KMS-11 (cell line): ENCODE results near the gene RTN4RL1.

Experiments used
- H2AFZ ChIP-seq: fragments of 200-600 bp; sonication (generic); 2 replicates; pipeline ENCODE4 v1.6.1; 2016; ENCODE audit warnings: antibody characterized with exemption, mixed run types, low read depth
- H3K27ac ChIP-seq: fragments of 200-600 bp; sonication (generic); 2 replicates; pipeline ENCODE4 v1.6.1; 2016; ENCODE audit warnings: mild to moderate bottlenecking, mixed run types
- H3K27me3 ChIP-seq: fragments of 200-600 bp; sonication (generic); 2 replicates; pipeline ENCODE4 v1.6.1; 2017; ENCODE audit warnings: mild to moderate bottlenecking, low read depth, mixed run types, moderate library complexity; ENCODE audit not compliant: insufficient read depth
- H3K36me3 ChIP-seq: fragments of 200-600 bp; sonication (generic); 2 replicates; pipeline ENCODE4 v1.6.1; 2017; ENCODE audit warnings: mild to moderate bottlenecking, mixed run types; ENCODE audit not compliant: insufficient read depth
- H3K4me1 ChIP-seq: fragments of 200-600 bp; sonication (generic); 2 replicates; pipeline ENCODE4 v1.6.1; 2016; ENCODE audit warnings: mild to moderate bottlenecking, low read depth, mixed run types; ENCODE audit not compliant: poor library complexity, severe bottlenecking
- H3K4me2 ChIP-seq: fragments of 200-600 bp; sonication (generic); 2 replicates; pipeline ENCODE4 v1.7.0; 2016; ENCODE audit warnings: mild to moderate bottlenecking, mixed run types
- H3K4me3 ChIP-seq: fragments of 200-600 bp; sonication (generic); IDR thresholded peaks from 2 replicates; pipeline ENCODE4 v1.6.1; 2017; ENCODE audit warnings: low read depth, low read length, mixed read lengths; ENCODE audit not compliant: insufficient read depth
- H3K79me2 ChIP-seq: fragments of 200-600 bp; sonication (generic); 2 replicates; pipeline ENCODE4 v1.6.1; 2016; ENCODE audit warnings: low read depth, mixed run types; ENCODE audit not compliant: insufficient read depth
- H3K9ac ChIP-seq: fragments of 200-600 bp; sonication (generic); 2 replicates; pipeline ENCODE4 v1.6.1; 2016; ENCODE audit warnings: mild to moderate bottlenecking, mixed run types
- H4K20me1 ChIP-seq: fragments of 200-600 bp; sonication (generic); 2 replicates; pipeline ENCODE4 v1.6.1; 2016; ENCODE audit warnings: mild to moderate bottlenecking, mixed run types; ENCODE audit not compliant: insufficient read depth
- TF ChIP-seq, protein P1 (sequence below): fragments of 200-600 bp; sonication (generic); conservative IDR thresholded peaks from 2 replicates; pipeline ENCODE4 v1.6.1; 2017; ENCODE audit warnings: low read depth, mild to moderate bottlenecking, antibody characterized with exemption, low read length, moderate library complexity, mixed read lengths

The RTN4RL1 gene

DNA sequence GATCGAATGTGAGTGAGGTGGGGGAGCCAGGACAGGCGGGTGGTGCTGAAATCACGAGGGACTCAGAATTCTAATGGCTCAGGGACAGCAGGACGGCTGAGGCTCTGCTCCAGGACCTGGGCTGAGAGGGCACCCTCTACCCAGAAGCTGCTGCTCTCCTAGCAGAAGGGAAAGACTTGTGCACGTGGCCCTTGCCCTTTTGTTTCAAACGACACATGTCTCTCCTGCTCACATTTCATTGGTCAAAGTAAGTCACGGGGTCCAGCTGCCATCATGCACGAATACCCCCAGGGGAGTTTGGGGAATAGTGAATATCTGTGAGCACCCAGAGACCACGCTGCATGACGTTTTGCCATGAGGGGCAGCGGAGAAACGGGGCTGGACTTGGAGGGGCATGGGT lies 73.2 kb downstream of the RTN4RL1 start:
- H3K4me2 ChIP-seq = no peak overlapping the region
- H3K27ac ChIP-seq = no peak overlapping the region
- H4K20me1 ChIP-seq = no peaks in the 10 kb centered on the region
- H3K36me3 ChIP-seq = no peaks in the 10 kb centered on the region
- H3K4me3 ChIP-seq = no peak overlapping the region
- TF ChIP-seq, protein P1, sequence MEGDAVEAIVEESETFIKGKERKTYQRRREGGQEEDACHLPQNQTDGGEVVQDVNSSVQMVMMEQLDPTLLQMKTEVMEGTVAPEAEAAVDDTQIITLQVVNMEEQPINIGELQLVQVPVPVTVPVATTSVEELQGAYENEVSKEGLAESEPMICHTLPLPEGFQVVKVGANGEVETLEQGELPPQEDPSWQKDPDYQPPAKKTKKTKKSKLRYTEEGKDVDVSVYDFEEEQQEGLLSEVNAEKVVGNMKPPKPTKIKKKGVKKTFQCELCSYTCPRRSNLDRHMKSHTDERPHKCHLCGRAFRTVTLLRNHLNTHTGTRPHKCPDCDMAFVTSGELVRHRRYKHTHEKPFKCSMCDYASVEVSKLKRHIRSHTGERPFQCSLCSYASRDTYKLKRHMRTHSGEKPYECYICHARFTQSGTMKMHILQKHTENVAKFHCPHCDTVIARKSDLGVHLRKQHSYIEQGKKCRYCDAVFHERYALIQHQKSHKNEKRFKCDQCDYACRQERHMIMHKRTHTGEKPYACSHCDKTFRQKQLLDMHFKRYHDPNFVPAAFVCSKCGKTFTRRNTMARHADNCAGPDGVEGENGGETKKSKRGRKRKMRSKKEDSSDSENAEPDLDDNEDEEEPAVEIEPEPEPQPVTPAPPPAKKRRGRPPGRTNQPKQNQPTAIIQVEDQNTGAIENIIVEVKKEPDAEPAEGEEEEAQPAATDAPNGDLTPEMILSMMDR = no peak
- H3K27me3 ChIP-seq = peaks cover 2% of the 10 kb centered on the region; the same call in 1 of the 2 replicates
- no peaks in the 10 kb centered on the region for H3K4me1 ChIP-seq
- no peak overlapping the region for H2AFZ ChIP-seq
- H3K9ac ChIP-seq = no peak overlapping the region
- no peaks in the 10 kb centered on the region for H3K79me2 ChIP-seq

DNA sequence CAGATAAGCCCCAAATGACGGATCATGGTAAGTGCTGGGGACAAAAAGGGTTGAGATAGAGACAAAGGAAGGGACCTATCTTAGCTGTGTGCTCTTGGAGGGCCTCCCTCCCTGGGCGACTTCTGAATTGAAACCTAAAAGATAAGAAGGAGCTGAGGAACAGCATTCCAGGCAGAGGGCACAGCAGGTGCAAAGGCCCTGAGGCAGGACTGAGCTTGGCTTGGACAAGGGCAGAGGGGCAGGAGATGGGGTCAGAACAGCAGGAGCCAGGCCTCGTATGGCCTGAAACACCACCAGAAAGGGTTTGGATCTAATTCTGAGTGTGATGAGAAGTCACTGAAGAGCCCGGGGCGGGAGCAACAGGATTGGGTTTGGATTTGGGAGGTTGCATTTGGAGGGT lies 75.4 kb downstream of the RTN4RL1 start:
- Histone ChIP-seq H3K4me1 (no peaks in the 10 kb centered on the region), H3K9ac (no peak overlapping the region), H3K4me3 (no peak overlapping the region), H2AFZ (no peak overlapping the region), H3K27ac (no peak overlapping the region), H4K20me1 (no peaks in the 10 kb centered on the region), H3K27me3 (peaks cover 2% of the 10 kb centered on the region; the same call in 1 of the 2 replicates), H3K79me2 (no peaks in the 10 kb centered on the region), H3K36me3 (no peaks in the 10 kb centered on the region), H3K4me2 (no peak overlapping the region)
- TF ChIP-seq, protein P1 = no peak

DNA sequence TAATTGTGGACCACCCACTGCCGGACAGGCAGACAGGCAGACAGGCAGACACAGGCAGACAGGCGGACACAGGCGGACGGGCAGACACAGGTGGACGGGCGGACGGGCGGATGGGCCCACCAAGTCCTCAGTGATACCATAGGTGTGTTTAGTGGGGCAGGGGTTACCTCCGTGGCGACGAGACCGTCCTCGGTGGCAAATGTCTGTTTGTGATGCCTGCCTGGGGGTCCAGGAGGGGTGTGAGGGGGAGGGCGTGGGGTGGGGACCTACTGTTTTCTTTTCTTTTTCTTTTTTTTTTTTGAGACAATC lies 76.7 kb downstream of the RTN4RL1 start:
- Histone ChIP-seq H4K20me1 (no peaks in the 10 kb centered on the region), H3K27ac (no peak overlapping the region), H2AFZ (no peak overlapping the region), H3K4me1 (no peaks in the 10 kb centered on the region), H3K4me2 (no peak overlapping the region), H3K36me3 (no peaks in the 10 kb centered on the region), H3K4me3 (no peak overlapping the region), H3K79me2 (no peaks in the 10 kb centered on the region), H3K9ac (no peak overlapping the region), H3K27me3 (no peaks in the 10 kb centered on the region; the same call in 1 of the 2 replicates)
- TF ChIP-seq, protein P1 = no peak

DNA sequence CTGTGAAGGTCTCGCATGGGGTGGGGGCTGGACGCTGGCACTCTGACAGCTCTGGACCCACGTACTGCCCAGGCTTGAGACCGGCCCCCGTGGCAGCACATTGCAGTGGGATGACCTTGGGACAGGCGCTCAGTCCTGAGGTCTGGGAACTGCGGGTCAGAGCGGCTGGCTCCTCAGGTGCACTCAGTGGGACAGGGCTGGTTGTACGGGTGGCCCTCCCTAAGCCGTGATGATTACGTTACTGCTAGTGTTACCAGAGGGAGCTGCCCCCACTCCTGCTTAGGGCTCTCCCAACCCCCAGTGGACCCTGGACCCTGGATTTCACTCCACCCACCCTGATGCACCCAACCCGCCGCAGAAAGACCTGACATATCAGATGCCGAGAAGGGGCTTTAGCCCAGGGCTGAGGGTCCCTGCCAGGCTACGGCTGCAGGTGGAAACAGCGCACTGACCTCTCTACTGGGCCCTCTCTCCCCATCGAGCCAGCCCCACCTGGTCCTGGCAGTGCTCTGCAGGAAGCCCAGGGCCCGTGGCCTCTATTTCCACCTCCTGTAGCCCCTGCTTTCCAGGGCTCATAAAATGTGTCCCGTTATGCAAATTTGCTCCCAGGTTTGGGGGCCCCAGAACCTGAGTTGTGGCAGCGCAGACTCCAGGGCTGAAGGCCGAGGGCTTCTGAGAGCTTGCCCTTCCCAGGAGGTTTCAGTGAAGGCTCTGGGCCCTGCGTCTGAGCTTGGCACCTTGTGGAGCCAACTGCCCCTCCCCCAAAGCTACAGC lies 77.2 kb downstream of the RTN4RL1 start:
- H3K27me3 ChIP-seq = no peaks in the 10 kb centered on the region; the same call in 1 of the 2 replicates
- H3K36me3 ChIP-seq = no peaks in the 10 kb centered on the region
- H3K4me2 ChIP-seq = no peak overlapping the region
- H2AFZ ChIP-seq = no peak overlapping the region
- H3K9ac ChIP-seq = no peak overlapping the region
- no peaks in the 10 kb centered on the region for H3K4me1 ChIP-seq
- H3K27ac ChIP-seq = no peak overlapping the region
- no peaks in the 10 kb centered on the region for H4K20me1 ChIP-seq
- TF ChIP-seq, protein P1 = no peak
- H3K79me2 ChIP-seq = no peaks in the 10 kb centered on the region
- H3K4me3 ChIP-seq = no peak overlapping the region
